HEK293T (cell line): ENCODE results near the gene KRTAP12-2.

Experiments used
- CTCF ChIA-PET: fragments of 350-600 bp; formaldehyde crosslinking; extraction: SDS; loops from one replicate; lab custom pipeline; 2021; ENCODE audit warnings: antibody characterized with exemption, inconsistent platforms; lab: Yijun Ruan, JAX
- POLR2A ChIA-PET: fragments of 350-600 bp; formaldehyde crosslinking; extraction: SDS; loops from one replicate; lab custom pipeline; 2020; ENCODE audit warnings: antibody characterized with exemption, inconsistent platforms; lab: Yijun Ruan, JAX
- DNase-seq: peaks from one replicate; pipeline ENCODE4 v3.0.0; 2012; ENCODE audit warnings: mixed read lengths; ENCODE audit errors: extremely low spot score
- ARNT ChIP-seq: fragments of 450-650 bp; IDR thresholded peaks from 2 replicates; pipeline ENCODE4 v1.6.1; 2017; ENCODE audit warnings: mild to moderate bottlenecking
- BHLHE40 ChIP-seq: fragments of 450-650 bp; IDR thresholded peaks from 2 replicates; pipeline ENCODE4 v1.6.1; 2016; ENCODE audit warnings: mild to moderate bottlenecking, moderate library complexity, borderline replicate concordance
- CTBP1 ChIP-seq: fragments of 450-650 bp; IDR thresholded peaks from 2 replicates; pipeline ENCODE4 v1.6.1; 2016; ENCODE audit warnings: borderline replicate concordance
- ELF4 ChIP-seq: fragments of 450-650 bp; IDR thresholded peaks from 2 replicates; pipeline ENCODE4 v1.6.1; 2017; ENCODE audit warnings: antibody characterized with exemption
- FOXA1 ChIP-seq: fragments of 450-650 bp; IDR thresholded peaks from 2 replicates; pipeline ENCODE4 v1.6.1; 2016; ENCODE audit warnings: mild to moderate bottlenecking
- FOXK2 ChIP-seq: fragments of 450-650 bp; IDR thresholded peaks from 2 replicates; pipeline ENCODE4 v1.6.1; 2016; ENCODE audit warnings: mild to moderate bottlenecking
- FOXM1 ChIP-seq: fragments of 450-650 bp; IDR thresholded peaks from 2 replicates; pipeline ENCODE4 v1.6.1; 2017; ENCODE audit warnings: mild to moderate bottlenecking, borderline replicate concordance
- HDGF ChIP-seq: fragments of 450-650 bp; IDR thresholded peaks from 2 replicates; pipeline ENCODE4 v1.6.1; 2017; ENCODE audit warnings: antibody characterized with exemption, borderline replicate concordance
- L3MBTL2 ChIP-seq: fragments of 450-650 bp; conservative IDR thresholded peaks from 2 replicates; pipeline ENCODE4 v1.6.1; 2016; ENCODE audit warnings: mild to moderate bottlenecking
- LEF1 ChIP-seq: fragments of 450-650 bp; IDR thresholded peaks from 2 replicates; pipeline ENCODE4 v1.6.1; 2017; ENCODE audit warnings: mild to moderate bottlenecking, borderline replicate concordance
- NFRKB ChIP-seq: fragments of 450-650 bp; IDR thresholded peaks from 2 replicates; pipeline ENCODE4 v1.6.1; 2016; ENCODE audit warnings: mild to moderate bottlenecking, moderate library complexity
- PKNOX1 ChIP-seq: fragments of 450-650 bp; IDR thresholded peaks from 2 replicates; pipeline ENCODE4 v1.6.1; 2016
- SP1 ChIP-seq: fragments of 450-650 bp; IDR thresholded peaks from 2 replicates; pipeline ENCODE4 v1.6.1; 2017
- SUZ12 ChIP-seq: fragments of 450-650 bp; IDR thresholded peaks from 2 replicates; pipeline ENCODE4 v1.6.1; 2016; ENCODE audit warnings: mild to moderate bottlenecking
- TARDBP ChIP-seq: fragments of 450-650 bp; IDR thresholded peaks from 2 replicates; pipeline ENCODE4 v1.6.1; 2016
- ZNF384 ChIP-seq: fragments of 450-650 bp; IDR thresholded peaks from 2 replicates; pipeline ENCODE4 v1.6.1; 2016

The KRTAP12-2 gene

GRCh38 chr21:44618909-44619308 is 47.8 kb downstream of the KRTAP12-2 start:
- CTCF ChIA-PET, result no interaction called here
- TF ChIP-seq LEF1 (no peak), FOXK2 (no peak), FOXA1 (no peak), SUZ12 (no peak), TARDBP (no peak), ZNF384 (no peak), ELF4 (no peak)
- POLR2A ChIA-PET, result no interaction called here
- DNase-seq, result no peak

- ChIA-PET CTCF (no interaction called here), POLR2A (no interaction called here)
- TF ChIP-seq ELF4, result no peak
- no peak for TF ChIP-seq BHLHE40
- no peak for TF ChIP-seq TARDBP
- TF ChIP-seq SP1, result no peak
- TF ChIP-seq ZNF384, result no peak
- no peak for TF ChIP-seq SUZ12
- TF ChIP-seq NFRKB, result no peak
- no peak for TF ChIP-seq CTBP1
- TF ChIP-seq FOXK2, result no peak
- no peak for TF ChIP-seq FOXA1
- DNase-seq, result no peak
Observed at GRCh38 chr21:44618504-44618903, 48.2 kb downstream of the KRTAP12-2 start.

- POLR2A ChIA-PET, result no interaction called here
- no peak for TF ChIP-seq ARNT
- no peak for TF ChIP-seq L3MBTL2
- no peak for TF ChIP-seq FOXM1
- no peak for TF ChIP-seq SUZ12
- no peak for TF ChIP-seq NFRKB
- no peak for TF ChIP-seq FOXA1
- no peak for TF ChIP-seq HDGF
- no peak for TF ChIP-seq SP1
- TF ChIP-seq BHLHE40, result no peak
- no peak for TF ChIP-seq PKNOX1
- no peak for TF ChIP-seq FOXK2
- TF ChIP-seq LEF1, result no peak
- no peak for TF ChIP-seq CTBP1
- no peak for TF ChIP-seq ELF4
- TF ChIP-seq ZNF384, result no peak
- TF ChIP-seq TARDBP, result no peak
- CTCF ChIA-PET, result no interaction called here
- DNase-seq, result no peak
Observed at GRCh38 chr21:44617071-44617501, 49.6 kb downstream of the KRTAP12-2 start.

- no peak for DNase-seq
- CTCF ChIA-PET, result no interaction called here
- POLR2A ChIA-PET, result no interaction called here
- TF ChIP-seq ARNT (no peak), ZNF384 (no peak), SP1 (no peak), FOXK2 (no peak), ELF4 (no peak), TARDBP (no peak), FOXM1 (no peak), FOXA1 (no peak), SUZ12 (no peak)
Observed at GRCh38 chr21:44616591-44616926, 50.2 kb downstream of the KRTAP12-2 start.
